NCI-H1092 (cell line): ENCODE measurements around the gene HUWE1.
"Not testable (repeated sequence)": the region's sequence is repeated elsewhere in the genome, so short reads cannot be mapped to it uniquely, and the experiment has no call there.

Experiments
- DNase-seq: peaks from one replicate; lab custom pipeline; 2025; lab: John Stamatoyannopoulos, UW

Gene HUWE1

GRCh38 chrX:53616946-53617345, 69.6 kb downstream of the HUWE1 start:
- no peak for DNase-seq

DNA sequence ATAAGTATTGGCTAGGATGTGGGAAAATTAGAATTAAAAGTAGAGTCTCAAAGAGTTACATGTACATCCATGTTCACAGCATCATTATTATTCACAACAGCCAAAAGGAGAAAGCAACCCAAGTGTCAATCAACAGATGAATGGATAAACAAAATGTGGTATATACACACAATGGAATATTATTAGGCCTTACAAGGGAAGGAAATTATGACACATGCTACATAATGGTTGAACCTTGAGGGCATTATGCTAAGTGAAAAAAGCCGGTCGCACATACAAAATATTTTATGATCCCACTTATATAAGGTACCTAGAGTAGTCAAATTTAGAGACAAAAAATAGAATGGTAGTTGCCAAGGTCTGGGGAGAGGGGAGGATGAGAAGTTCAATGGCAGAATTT, 80.1 kb downstream of the HUWE1 start:
- DNase-seq: no peak

- DNase-seq: no peak
Measured at GRCh38 chrX:53605004-53605403, 81.5 kb downstream of the HUWE1 start.

DNA sequence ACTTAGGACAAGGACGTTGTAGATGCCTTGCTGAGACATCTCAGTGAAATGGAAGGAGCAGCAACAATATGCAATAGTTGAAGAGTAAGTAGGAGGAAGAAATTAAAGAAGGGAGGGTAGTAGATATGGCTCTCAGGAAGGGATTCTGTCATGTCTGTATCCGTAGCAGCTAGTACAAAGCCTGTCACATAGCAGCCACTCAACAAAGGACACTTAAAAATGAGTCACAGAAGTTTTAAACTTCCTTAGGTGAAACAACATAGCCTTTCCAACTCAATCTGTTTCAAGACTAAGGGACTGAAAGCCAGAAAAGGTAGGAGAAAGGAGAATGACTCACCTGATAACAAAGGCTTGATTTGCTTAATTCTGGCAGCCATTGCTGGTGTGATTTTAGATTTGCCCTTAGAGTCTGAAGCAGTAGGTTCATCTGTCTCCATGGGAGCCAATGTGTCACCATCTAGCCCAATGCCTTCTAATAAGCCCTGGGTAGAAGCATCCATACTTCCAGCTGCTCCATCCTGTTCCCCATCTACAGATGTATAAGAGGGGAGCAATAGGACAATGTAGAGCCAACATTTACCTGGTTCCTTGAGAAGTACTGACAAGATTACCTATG, 86.6 kb downstream of the HUWE1 start:
- DNase-seq: no peak

DNA sequence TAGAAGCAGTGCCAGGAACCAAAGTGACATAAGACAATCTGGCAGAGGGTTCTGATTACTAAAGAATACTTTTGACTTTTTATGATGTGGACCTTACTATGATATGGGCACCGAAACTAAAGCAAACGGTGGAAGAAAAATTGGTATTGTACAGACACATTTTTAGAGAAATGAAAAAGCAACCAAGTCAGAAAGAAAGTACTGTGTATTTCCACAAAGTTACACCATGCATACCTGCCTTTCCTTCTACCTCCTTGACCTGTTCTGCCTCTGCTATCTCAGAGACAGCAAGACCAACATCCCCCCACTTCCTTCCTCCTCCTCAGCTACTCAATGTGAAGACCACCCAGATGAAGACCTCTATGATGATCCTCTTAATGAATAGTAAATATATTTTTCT, 88.3 kb downstream of the HUWE1 start:
- no peak for DNase-seq

GRCh38 chrX:53595266-53595810, 91.2 kb downstream of the HUWE1 start:
- no peak for DNase-seq

- DNase-seq: no peak
Measured at GRCh38 chrX:53594354-53594753, 92.2 kb downstream of the HUWE1 start.

- DNase-seq: no peak
Measured at GRCh38 chrX:53587795-53588420, 98.6 kb downstream of the HUWE1 start.

DNA sequence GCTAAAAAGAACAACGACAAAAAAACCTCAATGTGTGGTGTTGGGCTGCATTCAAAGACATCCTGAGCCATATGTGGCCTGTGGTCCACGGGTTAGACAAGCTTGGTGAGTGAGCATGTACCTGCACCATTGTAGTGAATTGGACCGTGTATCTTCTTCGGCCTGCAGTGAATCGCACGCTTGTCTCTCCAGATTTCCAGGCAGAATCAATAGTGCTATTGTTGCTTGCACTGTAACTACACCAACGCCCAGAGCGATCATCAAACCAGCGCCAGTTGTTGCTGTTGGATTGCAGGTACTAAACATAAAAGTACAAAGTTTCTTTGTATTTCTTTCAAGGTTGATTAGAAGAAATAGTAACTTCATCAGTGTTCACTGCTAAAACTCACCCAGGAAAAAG, 101.6 kb downstream of the HUWE1 start:
- DNase-seq: no peak

GRCh38 chrX:53583571-53583970, 102.9 kb downstream of the HUWE1 start:
- no peak for DNase-seq

DNA sequence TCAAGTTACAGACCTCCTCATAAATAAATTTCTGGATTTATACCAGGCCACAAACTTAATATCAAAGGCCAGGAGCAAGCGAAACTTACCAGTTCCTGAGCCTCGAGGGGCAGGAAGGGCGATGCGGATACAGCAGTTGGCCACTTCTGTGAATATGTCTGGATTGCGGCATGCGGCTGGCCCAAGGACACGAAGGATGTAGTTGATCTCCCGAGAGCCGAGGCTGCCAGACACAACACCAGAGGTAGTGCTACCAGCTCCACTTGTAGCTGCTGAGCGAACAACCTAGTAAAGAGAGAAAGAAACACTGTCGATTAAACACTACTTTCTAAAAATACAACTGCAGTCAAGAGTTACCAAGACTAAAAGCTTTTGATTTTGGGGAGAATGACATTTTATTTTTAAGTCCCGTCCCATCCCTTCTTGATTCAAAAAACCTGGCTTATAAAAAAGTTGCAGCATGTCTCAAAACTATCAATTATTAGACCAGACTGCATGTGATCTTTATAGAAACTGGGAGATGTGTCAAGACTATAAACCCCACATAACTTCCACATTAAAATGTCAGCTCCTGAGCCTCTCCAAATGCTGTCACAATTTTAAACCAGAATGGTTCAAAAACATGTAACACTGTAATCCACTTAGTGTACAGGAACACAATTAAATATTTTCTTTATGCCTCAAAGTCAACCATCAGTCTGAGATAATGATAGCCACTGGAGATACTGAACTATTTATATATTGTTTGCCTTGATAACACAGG, 105.6 kb downstream of the HUWE1 start:
- no peak for DNase-seq

GRCh38 chrX:53571494-53571893, 115.0 kb downstream of the HUWE1 start:
- DNase-seq: no peak

DNA sequence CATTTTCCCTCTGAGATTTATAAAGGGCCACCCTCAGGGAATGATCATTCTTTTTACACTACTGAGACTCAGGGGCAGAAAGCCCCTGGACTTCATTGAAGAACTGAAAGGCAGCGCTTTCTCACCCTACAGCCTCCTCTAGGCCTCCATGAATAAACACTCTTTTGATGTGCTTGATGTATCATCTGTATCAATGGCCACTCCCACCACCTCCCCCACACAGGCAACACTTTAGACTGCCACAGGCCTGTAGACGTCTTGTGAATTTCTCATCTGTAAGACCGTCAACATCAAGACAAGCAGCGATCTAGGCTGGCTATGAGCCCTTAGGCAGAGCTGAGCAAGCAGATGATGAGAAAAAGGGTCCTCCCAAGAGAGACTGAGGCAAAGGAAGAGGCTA, 123.2 kb downstream of the HUWE1 start:
- DNase-seq: no peak

GRCh38 chrX:53561912-53562311, 124.6 kb downstream of the HUWE1 start:
- DNase-seq: no peak

- DNase-seq: no peak
Measured at GRCh38 chrX:53558646-53559045, 127.9 kb downstream of the HUWE1 start.

DNA sequence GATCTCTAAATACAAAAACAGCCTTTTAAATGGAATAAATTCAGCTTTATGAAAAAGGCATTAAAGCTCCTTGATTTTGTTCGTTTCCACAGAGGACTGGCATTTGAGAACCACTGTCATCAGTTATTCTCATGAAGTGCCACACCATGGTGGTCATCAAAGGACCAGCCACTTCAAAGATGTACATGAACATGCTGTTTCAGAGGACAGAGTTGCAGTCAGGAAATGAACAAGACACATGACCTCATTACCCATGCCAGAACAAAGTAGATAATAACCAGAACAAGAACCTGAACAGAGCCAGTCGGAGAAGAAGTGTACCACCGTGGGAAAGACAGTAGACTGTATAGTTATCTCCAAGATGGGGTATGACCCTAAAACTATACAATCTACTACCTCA, 129.7 kb downstream of the HUWE1 start:
- DNase-seq: no peak

DNA sequence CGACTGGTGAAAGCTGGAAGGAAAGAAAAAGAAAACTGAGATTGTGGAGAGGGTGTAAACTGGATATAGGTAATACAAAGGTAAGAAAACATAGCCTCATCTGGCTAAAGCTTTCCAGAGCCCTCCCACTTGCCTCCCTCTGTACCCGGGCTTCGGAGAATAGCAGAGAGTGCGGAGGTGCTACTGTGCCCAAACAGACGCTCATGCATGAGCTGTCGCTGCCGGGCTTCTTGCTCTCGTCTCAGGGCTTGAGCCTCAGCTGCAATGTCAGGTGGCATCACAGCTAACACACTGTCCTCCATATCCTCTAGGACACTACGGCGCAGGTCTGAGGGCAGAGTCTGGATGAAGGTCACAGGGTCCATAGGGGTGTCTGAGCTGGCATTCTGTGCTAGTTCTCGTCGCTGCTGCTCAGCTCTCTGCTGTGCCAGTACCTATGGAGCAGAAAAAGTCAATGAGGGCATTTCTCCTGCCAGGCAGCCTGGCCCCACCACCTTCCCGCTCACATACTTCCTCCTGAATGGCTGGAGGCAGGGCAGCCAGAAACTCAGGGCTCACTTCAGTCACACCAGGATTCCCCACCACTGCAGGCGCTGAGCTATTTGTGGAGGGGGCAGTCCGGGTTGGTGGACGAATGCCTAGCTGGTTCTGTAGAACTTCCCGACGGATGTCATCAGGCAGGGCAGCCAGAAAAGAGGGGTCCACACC, 135.6 kb downstream of the HUWE1 start:
- DNase-seq: no peak

- DNase-seq: no peak
Measured at GRCh38 chrX:53547668-53548067, 138.9 kb downstream of the HUWE1 start.

DNA sequence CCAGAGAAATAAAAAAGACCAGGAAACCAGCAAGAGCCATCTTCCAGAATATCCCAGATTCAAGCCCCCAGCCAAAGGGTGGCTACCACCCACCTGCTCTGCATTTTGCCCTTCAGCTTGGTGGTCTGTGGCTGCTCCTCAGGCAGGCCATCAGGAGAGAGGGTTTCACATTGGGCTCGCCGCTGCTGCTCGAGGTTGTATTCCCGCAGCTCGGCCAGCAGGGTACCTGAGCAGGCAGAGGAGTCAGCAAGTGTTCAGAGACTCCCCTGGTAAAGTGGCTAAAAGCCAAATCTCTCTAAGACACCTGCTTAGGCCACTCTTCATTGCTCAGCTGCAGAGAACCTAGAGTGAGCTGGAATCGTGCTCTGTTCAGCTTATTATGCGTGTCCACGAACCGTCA, 141.6 kb downstream of the HUWE1 start:
- no peak for DNase-seq

GRCh38 chrX:53538781-53539180, 147.7 kb downstream of the HUWE1 start:
- no peak for DNase-seq

DNA sequence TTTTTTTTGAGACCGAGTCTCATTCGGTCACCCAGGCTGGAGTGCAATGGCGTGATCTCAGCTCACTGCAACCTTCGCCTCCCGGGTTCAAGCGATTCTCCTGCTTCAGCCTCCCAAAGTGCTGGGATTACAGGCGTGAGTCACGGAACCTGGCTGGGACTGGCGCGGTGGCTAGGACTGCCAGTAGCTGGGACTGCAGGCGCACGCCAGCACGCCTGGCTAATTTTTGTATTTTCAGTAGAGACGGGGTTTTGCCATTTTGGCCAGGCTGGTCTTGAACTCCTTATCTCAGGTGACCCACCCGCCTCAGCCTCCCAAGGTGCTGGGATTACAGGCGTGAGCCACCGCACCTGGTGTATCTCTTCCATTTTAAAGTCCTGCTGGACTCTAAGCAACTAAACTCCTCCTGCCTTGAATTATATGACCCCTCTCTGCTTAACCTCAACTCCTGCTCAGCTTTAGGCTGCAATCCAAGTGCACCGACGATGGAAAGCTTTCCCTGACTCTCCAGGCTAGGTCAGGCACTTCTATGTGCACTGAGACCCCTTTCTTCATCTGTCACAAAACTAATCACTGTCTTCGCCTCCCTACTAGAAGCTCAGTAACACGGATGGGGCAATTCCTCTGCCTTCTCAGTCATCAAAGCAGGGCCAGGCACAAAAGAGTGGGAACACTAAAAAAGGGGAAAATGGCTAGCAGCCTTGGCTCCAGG, 155.1 kb downstream of the HUWE1 start:
- not testable (repeated sequence) for DNase-seq

GRCh38 chrX:53526999-53527398, 159.5 kb downstream of the HUWE1 start:
- no peak for DNase-seq
